GM19467 (cell line): Measurements from ENCODE around the gene EZR.

ENCODE experiments used
- ATAC-seq: cut with Tn5 transposase; IDR thresholded peaks from one replicate; pipeline ENCODE4 v1.9.1; 2021; ENCODE audit warnings: mild to moderate bottlenecking, moderate library complexity; ENCODE audit not compliant: unreplicated experiment

The EZR gene

GRCh38 chr6:158780246-158780884 lies 38.8 kb downstream of the EZR start:
- no peak for ATAC-seq

GRCh38 chr6:158778005-158778527 lies 41.1 kb downstream of the EZR start:
- ATAC-seq: no peak

GRCh38 chr6:158777510-158777909 lies 41.7 kb downstream of the EZR start:
- ATAC-seq: no peak

- no peak for ATAC-seq
Measured at GRCh38 chr6:158776737-158777136, 42.4 kb downstream of the EZR start.

- ATAC-seq: no peak
Measured at GRCh38 chr6:158775832-158776231, 43.3 kb downstream of the EZR start.

GRCh38 chr6:158774717-158775449 lies 44.3 kb downstream of the EZR start:
- no peak for ATAC-seq

GRCh38 chr6:158773581-158774449 lies 45.4 kb downstream of the EZR start:
- ATAC-seq: no peak

- ATAC-seq: no peak
Measured at GRCh38 chr6:158772851-158773371, 46.3 kb downstream of the EZR start.

- ATAC-seq: no peak
Measured at GRCh38 chr6:158772172-158772571, 47.0 kb downstream of the EZR start.

- no peak for ATAC-seq
Measured at GRCh38 chr6:158771399-158772152, 47.6 kb downstream of the EZR start.

- no peak for ATAC-seq
Measured at GRCh38 chr6:158770533-158771330, 48.4 kb downstream of the EZR start.

- no peak for ATAC-seq
Measured at GRCh38 chr6:158769771-158770432, 49.3 kb downstream of the EZR start.

GRCh38 chr6:158769234-158769770 lies 49.9 kb downstream of the EZR start:
- no peak for ATAC-seq

- ATAC-seq: no peak
Measured at GRCh38 chr6:158768436-158768835, 50.7 kb downstream of the EZR start.

- no peak for ATAC-seq
Measured at GRCh38 chr6:158767709-158768108, 51.5 kb downstream of the EZR start.

- ATAC-seq: no peak
Measured at GRCh38 chr6:158766621-158767455, 52.3 kb downstream of the EZR start.

- no peak for ATAC-seq
Measured at GRCh38 chr6:158765499-158766068, 53.6 kb downstream of the EZR start.

- ATAC-seq: no peak
Measured at GRCh38 chr6:158764926-158765325, 54.2 kb downstream of the EZR start.
